ENCODE measurements around the gene INTS2.

The INTS2 gene

DNA sequence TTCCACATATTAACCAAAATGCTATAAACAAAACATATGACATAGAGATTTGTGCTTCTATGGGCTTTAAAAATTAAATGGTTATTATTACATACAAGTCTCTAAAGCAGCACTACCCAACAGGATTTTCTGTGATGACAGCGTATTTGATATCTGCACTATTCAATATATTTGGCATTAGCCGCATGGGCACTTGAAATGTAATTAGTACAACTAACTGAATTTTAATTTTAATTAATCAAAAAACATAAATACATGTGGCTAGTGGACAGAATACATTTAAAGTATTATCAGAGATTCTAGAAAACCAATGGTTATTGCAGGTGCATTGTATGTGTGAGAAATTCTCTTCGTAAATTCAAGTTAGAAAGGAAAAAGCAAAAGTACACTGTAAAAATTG is 110.3 kb downstream of the INTS2 start:
- no peak for DNase-seq

DNA sequence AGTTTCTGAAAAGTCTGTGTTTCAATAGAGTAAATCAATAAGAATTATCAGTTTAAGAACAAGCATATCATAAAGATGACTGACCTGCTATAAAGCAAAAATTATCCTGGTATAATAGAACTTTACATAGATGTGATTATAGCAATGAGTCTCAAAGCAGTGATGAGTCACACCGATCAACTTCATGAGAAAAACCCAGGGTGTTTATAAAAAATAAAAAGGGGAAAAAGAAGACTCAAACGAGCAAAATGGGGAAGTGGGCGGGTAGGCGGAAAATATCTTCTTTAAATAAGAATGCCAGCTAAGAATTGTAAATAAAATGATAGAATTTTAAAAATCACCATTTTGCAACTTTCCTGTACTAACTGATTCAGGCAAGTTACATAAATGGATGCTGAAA is 111.2 kb downstream of the INTS2 start:
- DNase-seq, result no peak

DNA sequence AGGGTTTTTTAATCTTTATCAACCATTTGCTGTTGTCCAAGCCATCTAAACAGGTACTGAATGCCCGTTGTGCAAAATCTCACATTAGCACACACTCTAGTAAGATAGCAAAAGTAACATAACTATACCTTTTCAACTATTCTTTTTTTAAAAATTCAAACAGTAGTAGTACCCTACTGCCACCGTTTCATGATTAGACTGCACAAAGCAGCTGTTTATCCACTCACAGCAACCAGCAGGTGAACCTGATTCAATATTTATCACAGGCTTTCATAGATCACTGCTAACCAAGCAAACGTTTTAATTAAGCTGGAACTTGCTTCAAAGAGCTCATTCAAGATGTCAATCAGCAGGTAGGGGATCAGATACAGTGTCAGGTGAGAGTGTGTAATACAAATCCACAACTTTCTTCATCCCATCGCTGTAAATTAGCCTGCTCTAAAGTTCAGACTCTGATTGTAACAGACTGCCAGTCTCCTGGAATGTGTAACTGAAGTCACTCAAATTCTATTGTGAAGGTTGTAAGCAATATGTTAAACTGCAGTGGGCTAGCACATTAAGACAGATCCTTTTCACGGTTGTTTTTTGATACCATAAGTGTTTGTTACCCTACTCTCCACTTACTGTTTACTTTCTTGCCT is 111.8 kb downstream of the INTS2 start:
- no peak for DNase-seq

Measured in stimulated activated CD4-positive, alpha-beta T cell treated with anti-CD3 and anti-CD28 coated beads, Interleukin-12 subunit alpha, Interleukin-12 subunit beta, amount 100 ng/mL, for 4 hours (primary cell).